HG03025 (cell line): ENCODE results near the gene MATN1.

ENCODE experiments used
- ATAC-seq: cut with Tn5 transposase; IDR thresholded peaks from one replicate; pipeline ENCODE4 v1.9.1; 2021; ENCODE audit warnings: mild to moderate bottlenecking, moderate library complexity; ENCODE audit not compliant: unreplicated experiment, low FRiP score

MATN1 gene

GRCh38 chr1:30746212-30747032, 23.0 kb upstream of the MATN1 start:
- no peak for ATAC-seq

- no peak for ATAC-seq
These were observed 22.4 kb upstream of the MATN1 start for GRCh38 chr1:30745834-30746208.

- ATAC-seq = no peak
These were observed 21.9 kb upstream of the MATN1 start for GRCh38 chr1:30745156-30745833.

GRCh38 chr1:30744060-30744756, 20.8 kb upstream of the MATN1 start:
- ATAC-seq = peak; percentile 42

GRCh38 chr1:30743584-30744059, 20.2 kb upstream of the MATN1 start:
- ATAC-seq = no peak

- no peak for ATAC-seq
These were observed 19.7 kb upstream of the MATN1 start for GRCh38 chr1:30742963-30743559.

- no peak for ATAC-seq
These were observed 19.0 kb upstream of the MATN1 start for GRCh38 chr1:30742300-30742962.

GRCh38 chr1:30741239-30741894, 18.0 kb upstream of the MATN1 start:
- no peak for ATAC-seq

- ATAC-seq = no peak
These were observed 17.2 kb upstream of the MATN1 start for GRCh38 chr1:30740251-30741238.

- no peak for ATAC-seq
These were observed 16.2 kb upstream of the MATN1 start for GRCh38 chr1:30739601-30740000.

GRCh38 chr1:30738715-30739559, 15.6 kb upstream of the MATN1 start:
- ATAC-seq = no peak

- ATAC-seq = no peak
These were observed 14.8 kb upstream of the MATN1 start for GRCh38 chr1:30738040-30738714.

- ATAC-seq = no peak
These were observed 14.1 kb upstream of the MATN1 start for GRCh38 chr1:30737357-30738039.

GRCh38 chr1:30735668-30736498, 12.5 kb upstream of the MATN1 start:
- no peak for ATAC-seq

- no peak for ATAC-seq
These were observed 11.7 kb upstream of the MATN1 start for GRCh38 chr1:30735124-30735523.

- ATAC-seq = no peak
These were observed 11.2 kb upstream of the MATN1 start for GRCh38 chr1:30734580-30734979.
